CD4-positive, alpha-beta T cell treated with Interleukin-4 for 1 hour (primary cell): Measurements from ENCODE around the gene XPO5.
"Not testable (repeated sequence)": the region's sequence is repeated elsewhere in the genome, so short reads cannot be mapped to it uniquely, and the experiment has no call there.

Experiments used
- DNase-seq, 2 donors: peaks; one replicate each; pipeline ENCODE4 v3.0.0-alpha.2; 2020 to 2022

The XPO5 gene

GRCh38 chr6:43582911-43583310 is 7.1 kb upstream of the XPO5 start:
- DNase-seq = no peak

- DNase-seq = no peak
Measured at GRCh38 chr6:43579171-43579570, 3.3 kb upstream of the XPO5 start.

- no peak for DNase-seq
Measured at GRCh38 chr6:43578748-43579147, 2.9 kb upstream of the XPO5 start.

- no peak for DNase-seq
Measured at GRCh38 chr6:43575105-43575771, 600 bp downstream of the XPO5 start.

GRCh38 chr6:43572015-43572414 is 3.8 kb downstream of the XPO5 start:
- DNase-seq = no peak

GRCh38 chr6:43570876-43571441 is 4.9 kb downstream of the XPO5 start:
- no peak for DNase-seq

- DNase-seq = no peak
Measured at GRCh38 chr6:43559328-43559727, 16.5 kb downstream of the XPO5 start.

- DNase-seq = not testable (repeated sequence)
Measured at GRCh38 chr6:43557620-43558019, 18.2 kb downstream of the XPO5 start.

GRCh38 chr6:43547222-43547621 is 28.6 kb downstream of the XPO5 start:
- no peak for DNase-seq

- DNase-seq = peak in 1 of 2 donors; percentile 7
Measured at GRCh38 chr6:43544461-43544860, 31.4 kb downstream of the XPO5 start.

GRCh38 chr6:43541774-43542471 is 33.9 kb downstream of the XPO5 start:
- no peak for DNase-seq

- no peak for DNase-seq
Measured at GRCh38 chr6:43540507-43540906, 35.3 kb downstream of the XPO5 start.

- DNase-seq = not testable (repeated sequence)
Measured at GRCh38 chr6:43539409-43539808, 36.4 kb downstream of the XPO5 start.

- not testable (repeated sequence) for DNase-seq
Measured at GRCh38 chr6:43538986-43539385, 36.9 kb downstream of the XPO5 start.

GRCh38 chr6:43532201-43532600 is 43.6 kb downstream of the XPO5 start:
- no peak for DNase-seq

GRCh38 chr6:43524483-43524961 is 51.3 kb downstream of the XPO5 start:
- DNase-seq = no peak

GRCh38 chr6:43523284-43523683 is 52.6 kb downstream of the XPO5 start:
- DNase-seq = no peak

GRCh38 chr6:43522547-43523261 is 53.1 kb downstream of the XPO5 start:
- DNase-seq = no peak

GRCh38 chr6:43521836-43522235 is 54.0 kb downstream of the XPO5 start:
- no peak for DNase-seq

- DNase-seq = no peak
Measured at GRCh38 chr6:43520097-43520496, 55.7 kb downstream of the XPO5 start.

GRCh38 chr6:43517505-43518357 is 58.1 kb downstream of the XPO5 start:
- no peak for DNase-seq

GRCh38 chr6:43516697-43517504 is 58.9 kb downstream of the XPO5 start, which contains the start of the genes POLR1C and YIPF3:
Gene POLR1C, plus strand, starts transcription at chr6:43517089. Its CDS starts 21 bp downstream, at chr6:43517110.
Gene YIPF3, minus strand, starts transcription at chr6:43516926. Its CDS starts 119 bp downstream, at chr6:43516807.
- DNase-seq = peak; percentile 96 to 98
